HEK293T (cell line): ENCODE results near the gene NCDN.

Experiments
- FOXK2 ChIP-seq: fragments of 450-650 bp; IDR thresholded peaks from 2 replicates; pipeline ENCODE4 v1.6.1; 2016; ENCODE audit warnings: mild to moderate bottlenecking
- FOXM1 ChIP-seq: fragments of 450-650 bp; IDR thresholded peaks from 2 replicates; pipeline ENCODE4 v1.6.1; 2017; ENCODE audit warnings: mild to moderate bottlenecking, borderline replicate concordance
- NFRKB ChIP-seq: fragments of 450-650 bp; IDR thresholded peaks from 2 replicates; pipeline ENCODE4 v1.6.1; 2016; ENCODE audit warnings: mild to moderate bottlenecking, moderate library complexity
- SP1 ChIP-seq: fragments of 450-650 bp; IDR thresholded peaks from 2 replicates; pipeline ENCODE4 v1.6.1; 2017
- SUZ12 ChIP-seq: fragments of 450-650 bp; IDR thresholded peaks from 2 replicates; pipeline ENCODE4 v1.6.1; 2016; ENCODE audit warnings: mild to moderate bottlenecking
- TARDBP ChIP-seq: fragments of 450-650 bp; IDR thresholded peaks from 2 replicates; pipeline ENCODE4 v1.6.1; 2016

DNA sequence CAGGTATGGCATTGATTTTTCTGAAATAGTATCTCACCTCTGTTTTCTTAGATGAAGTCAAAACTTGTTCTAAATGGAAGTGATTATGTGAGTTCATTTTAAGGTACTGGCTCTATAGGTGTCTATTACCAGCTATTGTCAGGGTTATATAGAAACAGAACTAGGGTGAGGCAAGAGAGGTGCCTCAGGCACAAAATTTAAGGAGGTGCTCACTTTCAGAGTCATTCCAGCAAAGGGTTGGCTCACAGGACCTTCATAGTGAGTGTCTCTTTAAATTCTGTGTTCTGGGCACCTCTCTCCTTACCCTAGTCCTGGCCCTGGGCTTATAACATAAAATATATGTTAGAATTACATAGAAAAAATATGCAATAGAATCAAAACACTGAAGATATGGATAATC, 49.7 kb upstream of the NCDN start:
- TF ChIP-seq NFRKB (no peak), TARDBP (no peak), SP1 (no peak), FOXM1 (no peak), SUZ12 (no peak), FOXK2 (no peak)
